Stimulated activated CD8-positive, alpha-beta memory T cell treated with anti-CD3 and anti-CD28 coated beads, Interleukin-15, amount 100 ng/mL, for 24 hours (primary cell): ENCODE data around the gene PRKD1.

Source experiments
- DNase-seq: peaks from one replicate; pipeline ENCODE4 v3.0.0-alpha.2; 2020; ENCODE audit warnings: low read depth

The PRKD1 gene

DNA sequence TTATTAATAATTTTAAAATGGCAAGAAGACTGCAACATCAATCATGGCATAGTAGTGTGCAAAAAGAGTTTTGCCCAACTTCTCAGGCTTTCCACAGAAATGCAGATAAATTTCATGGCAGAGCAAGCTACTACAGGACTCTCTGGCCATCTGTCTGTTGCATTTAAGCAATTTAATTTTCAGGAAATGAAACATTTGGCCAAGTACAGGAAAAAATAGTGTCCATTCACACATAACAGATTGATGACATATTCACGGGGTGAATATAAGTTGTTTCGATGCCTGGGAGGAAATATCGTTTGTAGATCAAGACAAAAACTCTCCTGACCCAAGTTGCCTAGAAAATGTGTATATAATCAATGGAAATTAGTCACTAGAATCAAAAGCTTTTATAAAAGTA, 324.0 kb downstream of the PRKD1 start:
- DNase-seq, result no peak

DNA sequence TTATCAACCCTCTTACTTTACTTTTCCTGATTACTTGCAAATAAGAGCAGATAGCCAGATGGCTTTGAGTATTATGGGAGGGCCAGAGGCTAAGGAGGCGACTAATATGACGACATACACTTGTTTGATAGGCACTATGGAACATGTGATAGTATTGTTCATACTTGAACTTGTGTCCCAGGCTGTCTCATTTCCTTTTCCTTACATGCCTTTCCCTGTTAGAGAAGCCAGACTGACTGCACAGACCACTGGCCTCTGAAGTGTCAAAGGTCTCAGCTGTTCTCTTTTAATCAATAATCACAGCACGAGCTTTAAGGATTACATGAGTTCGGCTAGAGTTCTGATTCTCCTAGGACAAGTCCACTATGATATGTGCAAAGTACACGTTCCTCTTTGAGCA, 326.0 kb downstream of the PRKD1 start:
- no peak for DNase-seq

DNA sequence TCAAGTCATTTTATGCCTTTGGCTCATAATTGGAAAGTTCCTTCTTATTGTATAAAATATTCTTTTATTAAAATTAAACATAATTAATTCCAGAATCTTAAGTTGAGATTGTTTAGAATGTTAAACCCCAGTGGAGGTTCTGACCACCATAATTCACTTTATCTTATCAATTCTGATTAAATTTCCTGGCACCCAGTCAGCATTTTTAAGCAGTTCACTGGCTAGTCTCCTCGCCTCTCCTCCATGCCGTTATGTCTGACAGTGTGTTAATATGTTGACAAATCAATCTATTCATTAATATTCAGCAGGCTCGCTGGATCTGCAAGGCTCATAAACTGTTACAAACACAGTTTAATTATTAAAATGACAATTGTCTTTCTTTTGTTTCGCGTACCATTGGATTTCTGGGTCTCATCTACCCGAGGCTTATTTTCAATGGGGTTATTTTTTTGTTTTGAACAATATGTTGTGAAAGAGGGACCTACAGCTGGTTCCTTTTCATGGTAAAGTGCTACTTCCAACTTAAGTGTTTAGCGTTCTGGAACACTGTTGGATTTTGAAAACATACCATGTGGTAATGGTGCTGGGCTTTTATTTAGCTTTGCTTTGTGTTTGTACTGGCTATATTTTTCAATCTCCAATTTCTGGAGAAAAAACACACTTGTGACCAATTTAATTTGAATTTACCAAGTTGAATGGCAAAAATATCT, 339.7 kb downstream of the PRKD1 start:
- DNase-seq, result no peak

DNA sequence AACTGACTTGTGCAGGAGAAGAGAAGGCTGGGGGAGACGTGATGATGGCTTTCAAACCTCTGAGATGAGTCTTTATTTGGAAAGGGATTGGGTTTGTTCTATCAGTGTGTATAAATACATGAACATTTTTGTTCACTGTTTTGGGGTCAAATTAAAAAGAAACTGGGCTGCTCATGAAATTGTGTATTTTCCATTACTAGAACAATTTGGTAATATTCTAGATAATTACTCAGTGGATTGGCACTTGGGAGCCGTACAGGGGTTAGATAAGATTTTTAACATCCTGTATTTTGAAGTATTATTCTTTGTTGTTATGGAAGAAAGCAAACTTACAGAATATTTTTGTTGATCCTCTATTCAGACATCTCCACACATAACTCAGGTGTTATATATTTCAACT, 340.6 kb downstream of the PRKD1 start:
- no peak for DNase-seq

DNA sequence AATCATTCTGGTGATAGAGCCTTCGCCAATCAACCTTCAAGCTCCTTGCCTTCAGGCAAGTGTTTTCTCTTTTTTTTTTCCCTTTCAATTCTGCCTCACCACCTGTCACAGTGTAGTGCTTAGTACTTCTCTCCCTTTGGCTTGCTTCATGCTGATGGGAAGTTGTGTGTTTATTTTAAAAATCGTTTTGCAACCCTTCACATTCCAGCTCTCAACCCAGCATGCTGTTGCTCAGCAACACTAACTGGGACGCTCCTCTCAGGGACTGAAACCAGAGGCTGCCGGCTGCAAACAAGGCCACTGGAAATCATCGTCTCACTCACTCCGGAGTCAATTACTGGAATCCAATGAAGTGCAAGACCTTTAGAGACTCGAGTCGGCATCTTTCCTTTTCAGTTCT, 342.7 kb downstream of the PRKD1 start:
- DNase-seq, result no peak

DNA sequence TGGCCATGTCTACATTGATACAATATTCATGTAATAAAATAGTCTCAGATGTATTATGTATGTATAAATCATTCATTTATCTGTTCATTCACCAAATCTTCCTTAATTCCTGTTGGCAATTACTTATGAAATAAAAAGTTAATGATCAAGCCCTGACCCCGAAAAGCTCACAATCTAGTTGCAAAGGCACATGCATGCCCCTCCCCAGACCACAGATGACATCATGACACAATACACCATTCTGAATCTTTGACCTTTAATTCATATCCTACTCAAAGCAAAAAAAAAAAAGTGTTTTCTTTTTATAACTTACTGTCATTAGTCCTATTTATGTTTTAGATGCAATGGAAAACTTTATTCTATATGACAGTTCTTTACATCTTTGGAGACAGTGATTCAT, 346.9 kb downstream of the PRKD1 start:
- no peak for DNase-seq

DNA sequence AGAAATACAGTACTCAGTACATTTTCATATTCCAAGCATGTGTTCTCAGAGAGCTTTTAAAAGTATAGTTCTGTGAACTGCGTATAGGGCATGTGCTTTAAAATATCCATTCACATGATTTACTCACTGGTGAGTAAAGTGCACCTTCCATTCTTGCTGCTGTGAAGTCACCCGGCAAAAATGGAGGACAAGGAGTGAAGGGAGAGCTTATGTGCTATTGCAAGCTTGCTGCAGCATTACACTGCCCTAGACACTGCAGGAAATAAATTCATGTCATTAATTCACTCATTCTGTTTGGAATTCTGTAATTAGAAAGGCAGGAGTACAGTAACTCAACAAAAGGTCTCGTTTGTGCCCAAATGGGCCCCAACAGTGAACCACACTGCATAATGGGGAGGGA, 347.8 kb downstream of the PRKD1 start:
- DNase-seq, result no peak

DNA sequence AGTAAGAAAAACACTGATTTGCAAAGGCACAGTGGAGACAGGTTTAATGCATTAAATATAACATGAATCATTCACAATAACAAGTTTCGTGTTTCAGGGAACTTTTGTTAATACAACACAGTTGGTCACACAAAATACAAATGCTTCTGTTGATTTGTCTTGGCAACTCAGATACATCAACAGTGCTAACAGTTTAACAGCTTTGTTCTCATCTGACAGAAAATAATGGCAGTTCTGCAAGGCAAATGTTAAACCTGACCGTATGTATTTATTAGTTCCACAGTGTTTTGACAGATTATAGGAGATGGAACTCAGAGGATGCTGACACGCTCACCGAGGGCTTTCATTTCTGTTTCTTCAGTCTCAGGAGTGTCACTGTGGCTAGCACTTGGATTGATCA, 350.7 kb downstream of the PRKD1 start:
- no peak for DNase-seq

DNA sequence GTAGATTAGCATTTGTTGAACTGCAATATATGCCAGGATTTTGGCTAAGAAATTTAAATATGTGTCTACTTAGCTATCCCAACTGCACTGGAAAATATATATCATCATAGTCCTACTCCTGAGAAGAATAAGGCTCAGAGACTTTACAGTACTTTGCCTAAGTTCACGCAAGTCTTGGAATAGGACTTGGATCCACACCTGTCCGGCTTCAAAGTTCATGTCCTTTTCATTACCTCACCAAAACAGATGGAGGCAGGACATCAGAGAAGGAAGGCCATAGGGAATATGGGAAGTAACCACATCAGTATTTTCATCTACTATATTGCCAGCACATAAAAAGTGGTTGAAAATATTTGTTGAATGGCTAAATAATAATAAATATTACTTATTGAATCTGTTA, 358.5 kb downstream of the PRKD1 start:
- DNase-seq, result no peak

DNA sequence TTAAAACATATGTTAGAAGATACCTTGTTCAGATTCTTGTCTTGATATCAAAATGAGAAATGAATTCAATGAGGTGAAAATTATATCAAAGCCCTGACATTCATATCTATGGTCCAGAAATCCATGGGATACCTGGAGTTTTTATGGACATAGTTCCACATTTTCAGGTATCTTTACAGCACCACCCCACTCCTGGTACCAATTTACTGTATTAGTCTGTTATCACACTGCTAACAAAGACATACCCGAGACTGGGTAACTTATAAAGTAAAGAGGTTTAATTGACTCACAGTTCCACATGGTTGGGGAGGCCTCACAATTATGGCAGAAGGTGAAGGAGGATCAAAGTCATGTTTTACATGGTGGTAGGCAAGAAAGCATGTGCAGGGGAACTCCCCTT, 361.5 kb downstream of the PRKD1 start:
- no peak for DNase-seq

DNA sequence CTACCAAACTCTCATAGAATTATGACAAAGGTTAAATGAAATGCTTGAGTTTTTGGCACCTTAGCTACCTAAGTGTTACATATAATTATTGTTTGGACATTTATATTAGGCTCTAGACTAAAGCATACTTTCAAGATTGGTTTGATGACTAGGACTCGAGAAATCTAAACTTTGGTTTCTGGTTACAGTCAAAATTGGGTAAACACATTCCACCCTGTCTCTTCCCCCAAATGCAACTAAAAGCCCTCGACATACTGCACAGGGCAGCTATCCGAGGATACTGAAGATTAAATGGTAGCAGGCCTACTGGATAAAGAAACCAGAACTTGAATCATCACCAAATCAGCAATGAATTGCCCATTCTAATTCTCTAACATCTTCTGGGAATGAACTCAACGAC, 369.1 kb downstream of the PRKD1 start:
- DNase-seq, result no peak

DNA sequence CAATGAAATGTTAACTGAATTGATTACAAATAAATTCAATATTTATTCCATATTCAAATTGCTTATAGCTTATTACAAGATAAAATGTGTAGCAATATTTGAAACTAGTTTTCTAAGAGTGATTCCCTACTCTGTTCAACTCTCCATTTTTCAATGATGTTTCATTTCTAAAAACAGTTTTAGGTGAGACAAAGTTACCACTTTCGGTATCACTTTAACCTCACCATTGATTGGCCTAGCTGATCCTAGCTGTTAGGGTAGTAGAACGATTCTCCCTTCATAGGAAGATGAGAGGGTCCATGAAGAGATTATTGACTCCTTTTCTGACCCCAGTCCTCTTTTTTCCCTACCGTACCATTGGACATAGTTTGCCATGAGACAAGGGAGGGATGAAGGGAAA, 373.3 kb downstream of the PRKD1 start:
- no peak for DNase-seq

DNA sequence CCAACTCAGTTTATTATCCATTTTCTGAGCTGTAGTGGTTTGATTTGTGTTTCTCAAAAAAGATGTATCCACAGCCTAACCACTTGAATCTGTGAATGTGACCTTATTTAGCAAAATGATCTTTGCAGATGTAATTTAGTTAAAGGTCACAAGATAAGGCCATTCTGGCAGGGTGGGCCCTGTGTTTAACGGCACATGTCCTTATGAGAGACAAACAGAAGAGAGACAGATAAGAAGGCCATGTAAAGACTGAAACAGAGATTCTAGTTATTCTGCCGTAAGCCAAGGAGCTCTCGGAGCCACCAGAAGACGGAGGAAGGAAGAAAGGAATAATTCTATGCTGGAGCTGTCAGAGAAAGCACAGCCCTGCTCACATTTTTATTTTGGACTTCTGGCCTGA, 374.2 kb downstream of the PRKD1 start:
- no peak for DNase-seq

DNA sequence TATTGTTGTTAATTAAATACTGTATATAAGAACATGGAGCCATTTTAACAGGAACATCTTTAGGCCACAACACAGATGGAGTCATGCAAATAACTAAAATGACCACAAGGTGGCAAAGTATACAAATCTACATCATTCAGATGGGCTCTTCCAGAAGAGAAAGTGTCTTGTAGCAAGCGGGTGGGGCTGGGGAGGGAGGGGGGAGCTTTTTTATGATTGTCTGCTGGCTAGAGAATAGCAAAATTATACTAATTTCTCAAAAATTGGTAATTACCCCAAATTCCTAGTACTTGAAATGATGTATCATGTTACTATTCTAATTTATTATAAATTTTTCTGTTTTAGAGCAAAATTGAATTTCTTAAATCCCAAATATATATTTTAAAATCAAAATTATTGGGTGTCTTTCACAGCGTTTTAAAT, 378.7 kb downstream of the PRKD1 start:
- no peak for DNase-seq

DNA sequence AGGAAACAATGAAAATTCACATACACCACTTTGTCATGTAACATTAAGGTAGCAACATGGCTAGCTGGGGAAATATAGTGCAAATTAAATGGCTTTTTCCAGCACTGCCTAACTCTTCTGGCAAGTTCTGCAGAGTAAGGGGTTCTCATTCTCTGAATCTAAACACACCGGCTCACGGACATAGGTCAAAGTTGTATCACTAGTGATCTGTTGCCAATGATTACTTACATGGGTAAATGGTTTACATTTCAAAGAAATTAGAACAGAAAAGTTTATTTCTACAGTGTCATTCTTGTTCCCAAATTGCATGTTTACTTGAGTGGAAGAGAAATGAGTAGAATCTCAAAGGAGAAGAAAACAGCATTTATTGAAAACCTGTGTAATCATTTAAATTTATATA, 381.9 kb downstream of the PRKD1 start:
- DNase-seq, result no peak

DNA sequence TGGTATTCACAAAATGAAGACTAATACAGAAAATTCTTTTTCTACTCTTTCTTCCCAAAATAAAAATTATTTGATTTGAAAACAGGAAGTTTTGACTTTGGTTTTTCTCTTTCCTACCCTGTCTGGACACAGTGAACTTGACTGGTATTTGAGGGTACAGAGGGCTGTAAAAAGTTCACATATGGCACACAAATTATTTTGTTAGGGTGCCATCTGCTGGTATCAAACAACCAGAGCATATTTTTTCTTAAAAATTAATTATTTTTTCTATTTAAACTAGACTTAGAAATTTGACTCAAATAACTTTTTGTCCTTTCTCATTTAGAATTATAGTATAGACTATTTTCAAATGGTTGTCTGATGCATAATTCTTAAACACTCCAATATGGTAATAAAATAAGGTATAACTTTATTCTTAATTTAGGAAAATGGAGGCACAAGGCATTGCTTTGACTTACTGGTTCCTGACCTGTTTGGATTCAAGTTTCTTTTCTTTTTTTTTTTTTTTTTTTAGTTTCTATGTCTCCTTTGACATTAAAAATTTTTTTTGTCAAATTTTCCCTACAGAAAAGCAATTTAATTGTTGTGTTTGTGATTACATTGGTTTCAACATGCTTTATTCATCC, 390.6 kb downstream of the PRKD1 start:
- DNase-seq, result no peak

DNA sequence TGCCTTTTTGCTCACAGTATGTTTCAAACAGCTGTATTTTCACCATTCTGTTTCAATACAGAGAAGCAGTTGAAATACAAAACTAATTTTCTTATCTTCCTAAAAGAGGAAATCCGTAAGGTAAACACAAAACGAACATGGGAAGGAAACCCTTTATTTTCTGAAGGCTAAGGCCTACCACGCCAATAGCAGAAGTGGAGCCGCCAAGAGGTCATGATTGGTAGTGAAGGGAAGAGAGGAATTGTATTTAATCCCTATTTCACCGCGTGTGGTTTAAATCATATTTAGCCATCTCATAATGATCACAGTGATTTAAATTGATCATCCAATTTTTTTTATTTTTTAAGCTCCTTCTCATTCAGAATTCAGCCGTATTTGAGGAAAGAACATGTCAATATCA, 398.2 kb downstream of the PRKD1 start:
- DNase-seq, result no peak

DNA sequence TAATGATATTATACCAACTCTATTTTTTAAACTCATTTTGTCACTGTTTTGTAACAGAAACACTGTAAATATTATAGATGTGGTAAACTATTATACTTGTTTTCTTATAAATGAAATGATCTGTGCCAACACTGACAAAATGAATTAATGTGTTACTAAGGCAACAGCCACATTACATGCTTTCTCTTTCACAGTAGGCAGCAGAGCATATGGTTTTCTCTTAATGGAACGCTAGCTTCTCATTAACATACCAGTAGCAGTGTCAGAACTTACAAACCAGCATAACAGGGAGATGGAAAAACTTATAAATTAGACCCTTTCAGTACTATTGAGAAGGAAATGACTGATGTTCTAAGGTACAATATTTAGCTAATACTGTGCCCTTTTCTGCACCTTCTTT, 398.8 kb downstream of the PRKD1 start:
- DNase-seq, result no peak

DNA sequence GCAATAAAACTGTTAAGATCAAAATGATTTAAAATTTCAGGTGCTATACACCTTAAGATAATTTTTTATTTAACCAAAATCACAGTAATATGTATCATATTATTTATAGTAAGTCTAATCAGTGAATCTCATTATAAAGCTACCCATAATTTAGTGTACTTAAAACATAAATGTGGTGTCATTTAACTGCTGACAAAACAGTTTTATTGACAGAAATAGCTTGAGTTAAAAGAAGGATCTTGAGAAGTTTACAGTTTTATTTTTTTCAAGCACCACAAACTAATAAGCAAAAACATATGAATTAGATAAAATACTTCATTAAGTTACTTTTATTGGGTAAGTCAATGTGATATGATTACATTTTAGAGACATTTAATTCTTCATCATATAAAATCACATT, 400.4 kb downstream of the PRKD1 start:
- no peak for DNase-seq
